CD4-positive, alpha-beta T cell (primary cell): ENCODE measurements around the gene SLC2A9. TPM values are rescaled to one million over a fixed set of nuclear protein-coding genes. Genes with fewer than 3 reads are reported as not detected.

Experiments used
- ATAC-seq: fragments of 200-7000 bp; cut with Tn5 transposase; one replicate; pipeline ENCODE4 v1.10.0; 2022; ENCODE audit warnings: mild to moderate bottlenecking; ENCODE audit not compliant: poor library complexity
- CTCF ChIA-PET: fragments of 350-600 bp; sonication (Branson Sonifier 250); formaldehyde crosslinking; loops from one replicate; lab custom pipeline; 2021; ENCODE audit warnings: antibody characterized with exemption, inconsistent platforms; lab: Charles Lee
- POLR2A ChIA-PET: fragments of 350-600 bp; sonication (Branson Sonifier 250); formaldehyde crosslinking; loops from one replicate; lab custom pipeline; 2021; ENCODE audit warnings: antibody characterized with exemption, inconsistent platforms; lab: Charles Lee
- DNase-seq, 14 experiments: peaks; one replicate each; pipeline ENCODE4 v3.0.0-alpha.2; 2013 to 2020; ENCODE audit warnings: mixed read lengths in 2 of 14
- H3K27ac ChIP-seq, 2 donors: one replicate each; pipeline versions ENCODE4 v1.5.1 to v1.7.0; 2013; ENCODE audit warnings: low read length in 2 of 2, low read depth in 1 of 2, mild to moderate bottlenecking in 1 of 2
- H3K27me3 ChIP-seq, 2 experiments: 1 replicate in 1 of 2; 2 replicates in 1 of 2; pipeline versions ENCODE4 v1.6.1 to v1.7.0; 2013; ENCODE audit warnings: low read length in 2 of 2, control low read depth in 1 of 2, mild to moderate bottlenecking in 1 of 2, moderate library complexity in 1 of 2; ENCODE audit not compliant: insufficient read depth in 2 of 2, control insufficient read depth in 1 of 2
- H3K36me3 ChIP-seq: one replicate; pipeline ENCODE4 v1.6.1; 2013; ENCODE audit warnings: low read length, control low read depth; ENCODE audit not compliant: insufficient read depth
- H3K4me1 ChIP-seq: one replicate; pipeline ENCODE4 v1.6.1; 2013; ENCODE audit warnings: low read length, control low read depth; ENCODE audit not compliant: insufficient read depth
- H3K4me3 ChIP-seq: one replicate; pipeline ENCODE4 v1.5.1; 2013; ENCODE audit warnings: mild to moderate bottlenecking, low read length, moderate library complexity
- H3K9me3 ChIP-seq, 2 experiments: 1 replicate in 1 of 2; 2 replicates in 1 of 2; pipeline versions ENCODE4 v1.6.1 to v1.7.0; 2013; ENCODE audit warnings: low read length in 2 of 2, mild to moderate bottlenecking in 2 of 2, control low read depth in 1 of 2, moderate library complexity in 1 of 2; ENCODE audit not compliant: control insufficient read depth in 1 of 2, insufficient read depth in 1 of 2
- H3K27ac Mint-ChIP-seq: one replicate; pipeline ENCODE4 v1.8.0; 2020; ENCODE audit warnings: mixed read lengths
- H3K27me3 Mint-ChIP-seq: one replicate; pipeline ENCODE4 v1.8.0; 2021; ENCODE audit warnings: mixed read lengths
- H3K36me3 Mint-ChIP-seq: one replicate; pipeline ENCODE4 v1.8.0; 2021; ENCODE audit warnings: low read depth, mixed read lengths
- H3K4me1 Mint-ChIP-seq: one replicate; pipeline ENCODE4 v1.8.0; 2021; ENCODE audit warnings: low read depth, mixed read lengths
- H3K4me3 Mint-ChIP-seq: one replicate; pipeline ENCODE4 v1.8.0; 2020; ENCODE audit warnings: mild to moderate bottlenecking, mixed read lengths
- H3K9me3 Mint-ChIP-seq: one replicate; pipeline ENCODE4 v1.8.0; 2020; ENCODE audit warnings: mixed read lengths
- intact Hi-C, 2 experiments: fragments of 100-400 bp; cut with DNase I in 1 of 2; cut with micrococcal nuclease in 1 of 2; formaldehyde crosslinking; loops; one replicate each; pipeline versions ENCODE4 v1.15.1 to v1.9.0; 2023 to 2025; cut with DNase I, micrococcal nuclease
- total RNA-seq, 174 experiments: library from RNA in 2 of 174; stranded (reverse) in 2 of 174; gene quantifications; one replicate each; pipeline ENCODE4 v1.2.3 and lab custom pipeline; 2021 to 2026
- TF ChIP-seq, protein P1 (sequence below): fragments of 200-600 bp; IDR thresholded peaks from one replicate; pipeline ENCODE4 v1.8.0; 2022; ENCODE audit warnings: antibody characterized with exemption, mild to moderate bottlenecking

Gene SLC2A9
- total RNA-seq, 2 experiments from 2014 or later, result 2.2 to 3.6 TPM

DNA sequence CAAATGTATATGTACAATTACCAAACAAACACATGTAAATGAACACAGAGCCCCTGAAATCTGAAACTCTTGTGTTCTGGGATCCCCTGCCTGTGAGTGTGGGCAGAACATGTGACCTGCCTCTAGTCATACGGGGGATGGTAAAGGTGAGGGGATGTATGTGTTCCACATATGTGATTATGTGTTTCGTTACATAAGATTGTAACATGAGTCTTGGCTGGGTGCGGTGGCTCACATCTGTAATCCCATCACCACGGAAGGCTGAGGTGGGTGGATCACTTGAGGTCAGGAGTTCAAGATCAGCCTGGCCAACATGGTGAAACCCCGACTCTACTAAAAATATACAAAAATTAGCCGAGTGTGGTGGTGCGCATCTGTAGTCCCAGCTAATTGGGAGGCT is 37.1 kb upstream of the SLC2A9 start:
- no peaks in the 10 kb centered on the region for H3K4me1 ChIP-seq
- POLR2A ChIA-PET, result no interaction called here
- no peak overlapping the region for H3K27ac Mint-ChIP-seq
- intact Hi-C loops, result no loop called here
- ATAC-seq (no peak), DNase-seq (no peak)
- H3K4me1 Mint-ChIP-seq, result no peaks in the 10 kb centered on the region
- H3K4me3 ChIP-seq, result no peak overlapping the region
- TF ChIP-seq, protein P1, sequence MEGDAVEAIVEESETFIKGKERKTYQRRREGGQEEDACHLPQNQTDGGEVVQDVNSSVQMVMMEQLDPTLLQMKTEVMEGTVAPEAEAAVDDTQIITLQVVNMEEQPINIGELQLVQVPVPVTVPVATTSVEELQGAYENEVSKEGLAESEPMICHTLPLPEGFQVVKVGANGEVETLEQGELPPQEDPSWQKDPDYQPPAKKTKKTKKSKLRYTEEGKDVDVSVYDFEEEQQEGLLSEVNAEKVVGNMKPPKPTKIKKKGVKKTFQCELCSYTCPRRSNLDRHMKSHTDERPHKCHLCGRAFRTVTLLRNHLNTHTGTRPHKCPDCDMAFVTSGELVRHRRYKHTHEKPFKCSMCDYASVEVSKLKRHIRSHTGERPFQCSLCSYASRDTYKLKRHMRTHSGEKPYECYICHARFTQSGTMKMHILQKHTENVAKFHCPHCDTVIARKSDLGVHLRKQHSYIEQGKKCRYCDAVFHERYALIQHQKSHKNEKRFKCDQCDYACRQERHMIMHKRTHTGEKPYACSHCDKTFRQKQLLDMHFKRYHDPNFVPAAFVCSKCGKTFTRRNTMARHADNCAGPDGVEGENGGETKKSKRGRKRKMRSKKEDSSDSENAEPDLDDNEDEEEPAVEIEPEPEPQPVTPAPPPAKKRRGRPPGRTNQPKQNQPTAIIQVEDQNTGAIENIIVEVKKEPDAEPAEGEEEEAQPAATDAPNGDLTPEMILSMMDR, result no peak
- H3K27ac ChIP-seq, result no peak overlapping the region
- H3K4me3 Mint-ChIP-seq, result no peak overlapping the region
- peaks cover 68% of the 10 kb centered on the region for H3K36me3 Mint-ChIP-seq
- H3K9me3 Mint-ChIP-seq, result no peaks in the 10 kb centered on the region
- H3K27me3 Mint-ChIP-seq, result no peaks in the 10 kb centered on the region
- H3K36me3 ChIP-seq, result peaks cover 17% of the 10 kb centered on the region
- CTCF ChIA-PET, result no interaction called here
- H3K9me3 ChIP-seq, result no peaks in the 10 kb centered on the region
- H3K27me3 ChIP-seq, result no peaks in the 10 kb centered on the region

DNA sequence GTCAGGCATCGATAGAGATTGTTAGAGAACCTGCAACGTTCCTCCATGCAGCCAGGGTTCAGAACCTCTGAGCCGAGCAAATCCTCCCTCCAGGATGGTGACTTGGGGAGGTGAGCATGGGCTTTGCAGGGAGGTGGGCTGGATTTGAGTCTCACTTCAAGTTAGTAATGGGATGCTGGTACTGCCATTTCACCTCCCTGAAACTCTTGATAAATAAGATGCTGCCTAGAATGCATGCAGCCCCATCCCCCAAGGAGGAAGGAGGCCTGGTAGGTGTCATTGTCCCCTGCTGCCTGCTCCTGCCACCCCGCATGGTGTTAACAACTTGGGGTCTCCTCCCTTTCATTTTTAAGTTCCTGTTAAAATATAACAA is 35.7 kb upstream of the SLC2A9 start:
- H3K4me3 ChIP-seq, result no peak overlapping the region
- no peak for ATAC-seq
- no peaks in the 10 kb centered on the region for H3K4me1 Mint-ChIP-seq
- H3K4me3 Mint-ChIP-seq, result no peak overlapping the region
- peaks cover 7% of the 10 kb centered on the region for H3K36me3 ChIP-seq
- H3K9me3 ChIP-seq, result no peaks in the 10 kb centered on the region
- TF ChIP-seq, protein P1, result no peak
- DNase-seq, result no peak
- H3K27ac ChIP-seq, result no peak overlapping the region
- H3K27me3 Mint-ChIP-seq, result no peaks in the 10 kb centered on the region
- no peak overlapping the region for H3K27ac Mint-ChIP-seq
- intact Hi-C loops, result no loop called here
- peaks cover 55% of the 10 kb centered on the region for H3K36me3 Mint-ChIP-seq
- no peaks in the 10 kb centered on the region for H3K27me3 ChIP-seq
- POLR2A ChIA-PET, result no interaction called here
- no peaks in the 10 kb centered on the region for H3K9me3 Mint-ChIP-seq
- H3K4me1 ChIP-seq, result no peaks in the 10 kb centered on the region
- CTCF ChIA-PET, result no interaction called here

DNA sequence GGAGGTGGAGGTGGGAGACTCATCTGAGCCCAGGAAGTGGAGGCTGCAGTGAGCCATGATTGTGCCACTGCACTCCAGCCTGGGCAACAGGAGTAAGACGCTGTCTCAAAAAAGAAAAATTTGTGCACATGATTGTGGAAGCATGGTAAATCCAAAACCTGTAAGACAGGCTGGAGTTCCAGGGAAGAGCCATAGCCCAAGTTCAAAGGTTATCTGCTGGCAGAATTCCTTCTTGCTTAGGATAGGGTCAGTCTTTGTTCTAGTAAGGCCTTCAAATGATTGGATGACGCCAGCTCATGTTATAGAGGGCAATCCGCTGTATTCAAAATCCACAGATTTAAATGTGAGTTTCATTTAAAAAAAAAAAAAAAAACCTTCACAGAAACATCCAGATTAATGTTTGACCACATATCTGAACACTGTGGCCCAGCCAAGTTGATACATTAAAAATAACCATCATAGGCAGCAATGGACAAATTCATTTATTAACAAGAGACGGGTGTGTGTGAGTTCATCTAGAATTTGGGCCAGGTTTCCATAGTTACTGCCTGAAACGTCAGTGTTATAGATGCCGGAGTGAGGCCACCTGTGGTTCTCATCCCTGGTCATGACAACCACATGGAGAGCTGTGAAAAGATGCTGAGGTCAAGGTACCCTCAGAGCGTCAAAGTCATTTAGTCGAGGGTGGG is 35.2 kb upstream of the SLC2A9 start:
- no peak overlapping the region for H3K27ac Mint-ChIP-seq
- H3K4me3 Mint-ChIP-seq, result no peak overlapping the region
- no peaks in the 10 kb centered on the region for H3K9me3 Mint-ChIP-seq
- peaks cover 7% of the 10 kb centered on the region for H3K36me3 ChIP-seq
- POLR2A ChIA-PET, result no interaction called here
- no peak overlapping the region for H3K27ac ChIP-seq
- no peaks in the 10 kb centered on the region for H3K4me1 Mint-ChIP-seq
- TF ChIP-seq, protein P1, result no peak
- ATAC-seq (no peak), DNase-seq (no peak)
- H3K4me3 ChIP-seq, result no peak overlapping the region
- CTCF ChIA-PET, result no interaction called here
- H3K36me3 Mint-ChIP-seq, result peaks cover 49% of the 10 kb centered on the region
- H3K4me1 ChIP-seq, result no peaks in the 10 kb centered on the region
- H3K9me3 ChIP-seq, result no peaks in the 10 kb centered on the region
- no peaks in the 10 kb centered on the region for H3K27me3 Mint-ChIP-seq
- intact Hi-C loops, result no loop called here
- H3K27me3 ChIP-seq, result no peaks in the 10 kb centered on the region
